ENCODE data around the gene IL6R.
A peak's percentile ranks its signal among the peaks of the same experiment; 100 is the strongest.
"Not testable (repeated sequence)": the region's sequence is repeated elsewhere in the genome, so short reads cannot be mapped to it uniquely, and the experiment has no call there.

The IL6R gene

DNA sequence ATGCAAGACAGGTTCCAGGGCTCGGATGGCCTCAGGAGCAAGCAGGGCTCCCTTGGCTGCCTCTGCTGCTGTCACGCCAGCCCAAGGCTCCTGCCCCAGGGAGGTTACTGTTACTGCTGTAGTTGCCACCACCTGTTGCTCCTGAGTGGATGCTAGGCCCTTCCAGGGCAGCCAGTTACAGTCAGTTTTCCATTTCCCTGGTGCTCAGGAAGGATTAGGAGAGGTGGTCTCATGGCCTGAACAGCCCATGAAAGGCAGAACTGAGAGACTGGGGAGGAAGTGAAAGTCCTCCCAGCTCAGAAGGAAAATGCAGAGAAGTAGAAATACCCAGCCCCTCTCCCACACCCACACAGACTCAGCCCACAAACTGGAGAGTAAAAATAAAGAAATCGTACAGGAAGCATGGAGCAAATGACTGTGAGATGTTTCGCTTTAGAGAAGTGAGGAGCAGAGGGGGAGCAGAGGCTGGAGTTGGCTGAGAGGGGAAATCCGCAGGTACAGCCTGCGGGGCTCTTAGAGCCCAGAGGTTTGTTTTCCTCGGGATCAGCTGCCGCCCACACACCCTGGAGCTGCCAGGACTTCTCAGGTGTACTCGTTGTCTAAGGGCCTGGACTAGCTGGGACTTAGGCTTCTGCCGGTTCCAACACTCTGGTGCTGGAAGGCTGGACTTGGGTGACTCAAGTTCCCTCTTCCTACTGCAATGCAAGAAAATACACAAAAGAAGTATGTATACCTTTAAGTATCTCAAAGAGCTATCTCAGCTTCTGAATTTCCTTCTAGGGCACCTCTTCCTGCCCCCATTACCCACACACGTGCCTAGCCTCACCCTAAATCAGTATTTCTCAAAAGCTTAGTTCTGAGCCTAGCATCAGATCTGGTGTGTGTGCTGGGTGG, 2.3 kb downstream of the IL6R start:
- DNase-seq = no peak

DNA sequence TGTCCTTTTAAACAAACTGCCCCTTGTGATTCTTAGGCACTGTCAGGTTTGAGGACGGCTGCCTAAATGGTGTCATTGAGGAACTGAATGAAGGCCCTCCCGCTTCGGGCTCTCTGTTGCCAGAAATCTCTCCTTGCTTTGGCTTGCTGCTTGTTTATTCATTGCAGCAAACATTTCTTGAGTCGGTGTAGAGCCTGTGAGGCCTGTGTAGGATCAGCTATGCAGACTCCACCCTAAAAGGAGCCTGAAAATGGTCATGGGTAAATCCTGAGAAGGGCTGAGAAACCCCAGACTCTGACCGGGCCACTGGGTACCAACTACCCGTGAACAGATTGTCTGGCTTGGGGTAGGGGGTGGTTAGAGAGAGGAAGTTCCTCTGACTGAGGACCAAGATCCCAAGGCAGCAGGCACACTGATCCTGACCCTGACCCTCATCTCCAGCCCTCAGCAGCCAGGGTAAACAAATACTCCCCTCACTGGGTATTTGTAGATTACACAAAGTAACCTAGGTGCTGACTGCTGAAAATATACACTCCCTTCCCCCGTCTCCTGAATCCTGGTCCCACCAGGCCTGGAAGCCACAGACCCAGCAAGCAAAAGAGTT, 3.1 kb downstream of the IL6R start:
- DNase-seq = no peak

DNA sequence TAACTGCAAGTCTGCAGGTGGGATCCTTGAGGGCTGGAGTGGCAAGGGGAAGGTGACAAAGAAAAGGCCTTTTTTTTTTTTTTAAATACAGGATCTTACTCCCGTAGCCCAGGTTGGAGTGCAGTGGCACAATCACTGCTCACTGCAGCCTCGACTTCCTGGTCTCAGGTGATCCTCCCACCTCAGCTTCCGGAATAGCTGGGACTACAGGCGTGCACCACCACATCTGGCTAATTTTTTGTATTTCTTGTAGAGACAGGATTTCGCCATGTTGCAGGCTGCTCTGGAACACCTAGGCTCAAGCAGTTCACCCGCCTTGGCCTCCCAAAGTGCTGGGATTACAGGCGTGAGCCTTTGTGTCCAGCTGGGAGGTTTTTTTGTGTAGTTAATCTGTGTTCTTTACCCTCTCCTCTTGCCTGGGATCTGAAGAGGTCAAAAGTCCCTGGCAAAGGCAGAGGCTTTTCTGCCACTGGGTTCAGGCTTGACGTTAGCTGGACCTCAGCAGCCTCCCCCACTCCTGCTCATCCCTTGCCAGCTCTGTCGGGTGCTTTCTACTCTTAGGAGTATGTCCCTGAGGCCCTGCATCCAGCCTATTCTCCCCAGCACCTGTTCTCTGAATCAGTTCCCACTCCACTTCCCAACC, 5.2 kb downstream of the IL6R start:
- no peak for DNase-seq

DNA sequence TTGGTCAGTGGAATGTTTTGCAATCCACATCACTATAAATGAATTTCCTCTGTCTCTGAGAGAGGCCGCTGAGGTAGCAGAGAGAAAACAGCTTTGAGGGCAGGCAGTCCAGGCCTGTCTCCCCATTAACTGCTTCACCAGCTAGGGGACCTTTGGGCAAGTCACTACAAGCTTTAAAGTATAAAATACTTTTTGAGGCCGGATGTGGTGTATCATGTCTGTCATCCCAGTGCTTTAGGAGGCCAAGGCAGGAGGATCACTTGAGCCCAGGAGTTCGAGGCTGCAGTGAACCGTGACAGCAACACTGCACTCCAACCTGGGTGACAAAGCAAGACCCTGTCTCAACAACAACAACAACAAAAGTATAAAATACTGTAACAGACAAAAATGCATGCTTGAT, 6.4 kb downstream of the IL6R start:
- DNase-seq = no peak

DNA sequence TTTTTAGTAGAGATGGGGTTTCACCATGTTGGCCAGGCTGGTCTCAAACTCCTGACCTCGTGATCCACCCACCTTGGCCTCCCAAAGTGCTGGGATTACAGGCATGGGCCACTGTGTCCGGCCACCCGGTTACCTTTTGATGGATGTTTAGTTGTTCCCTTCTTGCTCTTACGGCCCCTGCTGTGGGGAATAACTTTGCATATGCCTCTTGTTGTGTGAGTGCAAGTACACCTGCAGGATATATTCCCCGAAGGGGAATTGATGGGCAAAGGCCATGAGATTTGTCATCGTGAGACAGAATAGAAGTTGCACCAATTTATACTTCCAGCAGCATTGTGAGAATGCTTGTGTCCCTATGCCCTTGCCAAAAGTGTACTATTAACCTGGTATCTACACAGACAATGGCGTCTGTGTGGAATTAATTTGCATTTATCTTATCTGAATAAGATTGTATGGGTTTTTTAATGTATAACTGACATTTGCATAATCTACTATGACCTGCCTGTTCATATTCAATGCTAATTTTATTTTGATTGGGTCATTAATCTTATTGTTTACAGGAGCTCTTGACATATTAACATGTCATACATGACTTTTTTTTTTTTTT, 8.1 kb downstream of the IL6R start:
- no peak for DNase-seq

DNA sequence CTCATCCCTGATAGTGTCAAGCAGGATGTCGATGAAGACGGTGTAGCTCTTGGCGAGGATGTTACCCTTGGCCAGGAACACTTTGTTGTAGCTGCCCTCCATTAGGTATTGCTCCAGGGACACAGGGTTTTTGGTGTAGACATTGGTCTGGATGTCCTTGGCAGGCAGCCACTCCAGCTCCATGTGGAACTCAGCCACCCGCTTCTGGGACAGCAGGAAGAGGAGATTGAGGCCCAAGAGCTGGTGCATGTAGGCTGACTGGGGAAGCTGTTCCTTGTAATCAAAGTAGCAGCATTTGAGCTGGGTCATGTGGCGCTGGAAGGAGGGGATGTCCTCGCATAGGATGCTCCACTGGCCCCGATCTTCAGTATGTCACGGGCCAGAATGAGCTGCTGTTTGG, 9.5 kb downstream of the IL6R start:
- DNase-seq = no peak

DNA sequence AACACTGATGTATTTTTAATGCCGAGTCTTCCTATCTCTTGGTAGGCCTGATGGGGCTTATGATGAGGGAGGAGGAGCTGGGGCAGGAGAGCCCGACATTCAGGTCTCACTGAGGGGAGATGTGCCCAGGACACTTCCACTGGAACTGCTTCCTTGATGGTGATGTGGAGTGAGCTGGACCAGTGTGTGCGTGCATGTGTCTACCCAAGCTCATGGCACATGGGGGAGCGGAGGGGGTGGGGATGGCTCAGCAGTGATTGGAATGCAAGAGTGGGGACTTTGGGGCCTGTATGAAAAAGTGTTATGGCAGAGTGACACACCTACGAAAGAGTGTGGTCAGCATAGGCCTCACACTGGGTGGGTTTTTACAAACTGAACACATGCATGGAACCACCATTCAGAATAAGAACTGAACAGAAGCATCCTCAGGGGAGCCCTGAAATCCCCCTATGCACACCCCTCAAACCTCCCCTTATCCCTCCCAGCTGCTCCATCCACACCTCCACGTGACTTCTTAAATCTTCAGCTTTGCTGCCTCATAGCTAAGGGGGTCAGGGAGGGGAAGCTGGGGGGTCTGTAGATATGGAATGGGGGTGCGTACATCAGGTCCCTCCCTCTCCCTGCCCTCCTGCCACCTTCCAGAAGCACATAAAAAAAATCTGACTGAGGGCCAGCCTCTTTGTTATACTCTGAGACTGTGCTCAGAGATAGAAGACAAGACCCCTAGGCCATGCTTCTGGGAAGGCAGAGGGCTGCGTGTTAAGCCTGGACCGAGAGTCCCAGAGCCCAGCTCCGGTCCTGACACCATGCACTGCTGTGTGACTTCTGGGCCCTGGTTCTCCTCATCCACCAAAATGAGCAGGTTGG, 11.6 kb downstream of the IL6R start:
- no peak for DNase-seq

DNA sequence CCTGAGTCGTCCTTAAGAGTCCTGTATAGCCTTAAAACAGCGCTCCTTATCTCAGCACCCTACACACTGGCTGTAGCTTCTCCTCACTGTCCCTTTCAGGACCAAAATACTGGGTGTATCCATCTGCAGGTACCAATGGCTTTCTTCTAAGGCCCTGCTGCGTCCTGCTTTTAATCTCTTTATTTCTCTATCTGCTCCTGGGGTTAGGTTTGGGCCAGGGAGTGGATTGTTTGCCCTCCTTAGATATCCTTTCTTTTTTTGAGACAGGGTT, 12.1 kb downstream of the IL6R start:
- no peak for DNase-seq

DNA sequence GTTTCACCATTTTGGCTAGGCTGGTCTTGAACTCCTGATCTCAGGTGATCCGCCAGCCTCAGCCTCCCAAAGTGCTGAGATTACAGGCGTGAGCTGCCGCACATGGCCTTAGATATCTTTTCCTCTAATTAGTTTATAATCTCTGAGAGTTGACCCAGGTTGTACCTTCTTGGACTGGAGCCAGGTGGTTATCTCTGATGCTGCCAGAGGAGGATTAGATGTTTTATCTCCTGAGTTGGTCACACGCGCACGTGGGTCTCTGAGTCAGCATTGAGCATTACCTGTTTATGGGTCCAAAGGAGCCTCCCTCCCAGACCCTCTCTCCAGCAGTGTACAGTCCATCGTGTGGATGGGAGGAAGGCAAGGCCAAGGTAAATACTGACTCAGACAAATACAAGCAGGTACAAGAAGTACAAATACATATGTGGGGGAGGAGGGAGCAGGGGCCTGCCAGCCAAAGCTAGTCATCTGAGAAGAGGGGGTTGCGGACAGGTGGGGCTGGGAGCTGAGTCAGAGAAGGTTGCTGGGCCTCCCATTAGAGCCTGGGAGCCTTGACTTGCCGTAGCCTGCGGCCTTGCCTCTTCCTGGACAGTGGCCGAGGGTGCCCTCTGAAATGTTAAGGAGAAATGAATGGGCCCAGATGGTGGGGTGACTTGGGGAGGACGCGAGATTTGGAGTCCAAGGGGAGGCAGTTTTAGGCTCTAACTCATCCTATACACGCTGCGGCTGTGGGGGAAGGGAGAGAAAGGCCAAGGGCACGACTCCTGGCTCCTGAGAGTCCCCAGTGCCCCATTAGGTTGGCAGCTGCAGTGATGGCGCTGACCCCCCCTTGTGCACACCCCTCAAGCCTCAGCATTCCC, 13.1 kb downstream of the IL6R start:
- peak; percentile 58 for DNase-seq

DNA sequence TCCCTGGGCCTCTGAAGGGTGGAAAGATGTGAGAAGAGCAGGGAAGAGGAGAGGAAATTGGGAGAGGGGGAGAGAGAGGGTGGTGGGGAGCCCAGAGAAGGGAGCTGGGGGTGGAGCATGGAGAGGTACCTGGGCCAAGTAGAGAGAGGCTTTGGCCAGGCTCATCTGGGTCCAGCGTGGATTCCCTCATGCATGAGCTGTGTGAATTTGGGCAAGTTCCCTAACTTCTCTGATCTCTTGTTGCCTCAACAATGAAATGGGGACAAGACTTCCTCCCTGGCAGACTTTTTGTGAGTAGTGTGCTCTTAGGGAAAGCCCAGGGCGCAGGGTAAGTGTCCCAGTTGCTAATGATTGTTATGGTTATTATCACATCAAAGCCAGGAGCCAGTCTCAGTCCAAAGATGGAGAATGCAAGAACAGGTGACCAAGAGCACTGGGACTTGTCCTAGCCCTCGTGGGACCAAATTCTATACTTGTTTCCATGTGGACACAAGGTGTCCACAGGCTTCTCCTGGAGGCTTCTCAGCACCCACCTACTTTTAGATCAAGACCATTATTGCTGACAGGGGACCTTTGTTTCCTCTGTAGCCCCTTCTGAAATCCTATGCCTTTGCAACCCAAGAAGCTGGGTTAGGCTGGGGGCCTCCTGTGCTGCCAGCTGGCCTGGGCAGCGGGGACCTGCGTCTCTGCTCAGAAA, 13.9 kb downstream of the IL6R start:
- no peak for DNase-seq

DNA sequence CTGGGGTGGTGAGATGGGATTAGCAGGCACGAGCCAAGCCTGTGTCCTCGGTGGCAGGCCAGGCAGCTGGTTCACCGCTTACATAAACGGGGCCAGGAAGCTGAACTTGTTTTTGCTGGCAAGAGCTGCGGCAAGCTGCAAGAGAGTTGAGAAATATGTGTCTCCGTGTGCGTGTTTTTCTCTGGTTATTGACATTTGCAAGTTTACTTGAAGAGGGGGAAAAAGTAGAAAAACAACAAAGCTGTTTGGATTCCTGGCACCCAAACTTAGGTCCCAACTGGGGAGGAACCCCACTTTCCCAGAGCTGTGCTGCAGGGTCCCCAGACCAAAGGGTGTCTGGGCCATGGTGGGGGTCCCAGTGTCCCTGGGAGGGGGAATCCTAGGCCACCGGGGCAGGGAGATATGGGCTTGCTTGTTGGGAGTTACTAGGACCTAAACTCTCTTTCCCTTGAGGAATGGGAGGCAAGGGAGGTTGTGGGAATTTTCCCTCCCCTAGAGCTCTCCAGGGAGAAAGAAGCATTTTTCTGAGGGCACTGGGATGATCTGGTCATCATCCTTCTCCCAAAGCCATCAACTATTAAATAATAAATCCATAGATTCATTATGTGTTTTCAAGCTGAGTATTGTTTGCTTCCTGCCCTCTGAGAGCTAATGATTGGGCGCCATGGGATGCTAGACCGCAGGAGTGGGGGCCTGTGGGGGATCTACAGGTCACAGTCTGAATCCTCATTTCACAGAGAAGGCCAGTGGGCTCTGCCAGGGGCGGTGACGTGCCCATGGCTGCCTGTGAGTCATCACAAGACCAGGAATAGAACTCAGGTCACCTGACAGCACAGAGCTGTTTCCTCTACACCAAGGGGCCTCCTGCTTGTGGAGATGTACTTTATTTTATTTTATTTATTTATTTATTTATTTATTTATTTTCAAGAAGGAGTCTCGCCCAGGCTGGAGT, 14.8 kb downstream of the IL6R start:
- DNase-seq = no peak

DNA sequence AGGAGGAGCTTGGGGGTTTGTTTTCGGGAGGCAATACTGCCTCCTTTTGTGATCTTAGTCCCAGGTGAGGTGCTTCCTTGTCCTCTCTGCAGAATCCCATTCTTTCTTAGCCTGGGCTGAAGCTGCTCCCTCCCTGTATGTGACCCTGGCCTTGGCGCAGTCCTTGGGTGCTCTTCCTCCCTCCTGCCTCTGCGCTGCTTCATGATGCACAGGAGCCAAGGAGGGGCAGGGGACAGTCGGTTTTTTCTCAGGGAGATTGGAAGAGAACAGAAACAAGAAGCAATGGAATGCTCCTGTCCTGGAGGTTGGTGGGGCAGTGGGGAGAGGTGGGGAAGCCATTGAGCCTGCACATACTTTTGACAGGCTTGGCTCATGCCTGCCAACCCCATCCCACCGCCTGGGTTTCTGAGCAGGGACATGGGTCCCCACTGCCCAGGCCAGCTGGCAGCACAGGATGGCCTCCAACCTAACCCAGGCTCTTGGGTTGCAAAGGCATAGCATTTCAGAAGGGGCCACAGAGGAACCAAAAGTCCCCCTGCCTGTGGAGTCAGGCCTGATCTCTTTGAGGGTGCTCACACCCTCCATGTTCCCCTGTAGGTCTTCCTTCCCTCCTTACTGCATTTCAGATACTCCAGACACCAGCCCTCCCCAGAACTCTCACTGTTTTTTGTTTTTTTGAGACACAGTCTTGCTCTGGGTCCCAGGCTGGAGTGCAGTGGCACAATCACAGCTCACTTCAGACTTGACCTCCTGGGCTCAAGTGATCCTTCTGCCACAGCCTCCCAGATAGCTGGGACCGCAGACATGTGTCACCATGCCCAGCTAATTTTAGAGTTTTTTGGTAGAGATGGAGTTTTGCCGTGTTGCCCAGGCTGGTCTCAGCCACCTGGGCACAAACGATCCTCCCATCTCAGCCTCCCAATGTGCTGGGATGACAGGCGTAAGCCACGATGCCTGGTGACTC, 16.1 kb downstream of the IL6R start:
- DNase-seq = no peak

DNA sequence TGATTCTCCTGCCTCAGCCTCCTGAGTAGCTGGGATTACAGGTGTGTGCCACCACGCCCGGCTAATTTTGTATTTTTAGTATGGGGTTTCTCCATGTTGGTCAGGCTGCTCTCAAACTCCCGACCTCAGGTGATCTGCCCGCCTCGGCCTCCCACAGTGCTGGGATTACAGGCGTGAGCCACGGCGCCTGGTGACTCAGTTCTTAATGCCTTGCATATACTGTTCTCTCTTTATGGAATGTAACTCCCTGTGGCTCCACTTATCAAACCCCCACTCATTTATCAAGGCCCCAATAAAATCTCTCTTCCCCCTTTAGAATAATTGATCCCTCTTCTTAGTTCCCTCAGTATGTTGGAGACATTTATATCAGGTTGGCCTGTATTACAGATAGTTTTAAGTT, 16.9 kb downstream of the IL6R start:
- not testable (repeated sequence) for DNase-seq

DNA sequence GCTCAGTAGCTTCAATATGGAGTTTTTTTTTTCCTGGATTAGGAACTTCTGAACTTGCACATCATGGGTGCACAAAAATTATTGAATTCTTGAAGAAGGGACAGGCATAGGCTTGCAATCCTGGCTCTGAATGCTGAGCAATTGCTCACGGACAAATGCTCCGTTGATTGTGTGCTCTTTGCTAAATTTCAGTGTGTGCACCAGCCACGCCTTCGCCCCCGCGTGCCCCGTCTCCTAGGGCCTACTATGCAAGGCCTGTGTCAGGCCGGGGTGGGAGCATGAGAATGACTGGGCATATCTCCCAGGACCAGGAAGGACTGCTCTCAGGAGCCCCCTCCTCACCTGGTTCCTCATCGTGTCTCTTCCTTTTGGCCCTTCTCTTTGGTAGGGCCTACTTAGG, 17.4 kb downstream of the IL6R start:
- DNase-seq = no peak

DNA sequence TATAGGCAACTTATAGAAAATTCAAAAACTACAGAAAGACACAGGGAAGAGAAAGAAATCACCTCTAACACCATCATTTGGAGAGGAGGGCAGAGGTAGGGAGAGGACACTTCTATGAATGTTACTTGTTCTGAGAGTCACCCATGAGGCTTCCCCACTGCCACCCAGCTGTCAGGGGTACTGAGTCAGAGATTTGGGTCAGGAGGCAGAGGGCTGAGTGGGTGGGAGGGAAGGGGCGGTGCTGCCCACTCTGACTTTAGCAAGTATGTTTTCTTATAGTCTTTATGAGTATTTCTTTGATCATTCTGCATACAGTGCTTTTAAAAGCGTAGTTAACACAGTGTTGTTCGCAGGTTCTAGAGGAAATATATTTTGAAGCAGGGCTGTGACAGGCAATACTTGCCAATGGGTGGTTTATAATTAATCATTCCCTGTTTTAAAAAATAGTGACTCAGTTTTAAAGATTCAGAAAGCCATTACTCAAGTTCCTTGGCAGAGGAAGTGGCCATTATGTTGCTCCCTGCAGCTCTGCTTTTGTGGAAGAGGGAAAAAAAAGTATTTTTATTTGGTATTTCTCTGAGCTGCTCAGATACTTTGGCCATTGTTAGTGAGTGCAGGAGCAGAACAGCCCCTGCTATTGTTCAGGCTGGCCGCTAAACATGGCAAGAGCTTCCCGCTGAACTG, 18.3 kb downstream of the IL6R start:
- DNase-seq = no peak

DNA sequence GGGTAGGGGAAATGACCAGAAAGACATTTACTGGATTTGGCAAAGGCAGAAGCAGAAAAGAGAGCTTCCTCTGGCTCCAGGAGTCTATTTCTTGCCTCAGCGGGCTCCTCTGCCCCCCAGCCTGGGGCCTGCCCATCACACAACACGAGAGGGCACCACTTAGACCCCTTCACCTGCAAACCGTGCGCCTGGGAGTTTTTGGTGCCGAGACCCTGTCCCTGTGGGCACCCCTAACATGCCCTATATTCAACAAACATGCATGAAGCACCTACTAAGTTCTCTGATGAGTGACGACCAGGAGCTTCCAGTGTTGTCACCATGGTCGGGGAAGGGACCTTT, 18.8 kb downstream of the IL6R start:
- no peak for DNase-seq

DNA sequence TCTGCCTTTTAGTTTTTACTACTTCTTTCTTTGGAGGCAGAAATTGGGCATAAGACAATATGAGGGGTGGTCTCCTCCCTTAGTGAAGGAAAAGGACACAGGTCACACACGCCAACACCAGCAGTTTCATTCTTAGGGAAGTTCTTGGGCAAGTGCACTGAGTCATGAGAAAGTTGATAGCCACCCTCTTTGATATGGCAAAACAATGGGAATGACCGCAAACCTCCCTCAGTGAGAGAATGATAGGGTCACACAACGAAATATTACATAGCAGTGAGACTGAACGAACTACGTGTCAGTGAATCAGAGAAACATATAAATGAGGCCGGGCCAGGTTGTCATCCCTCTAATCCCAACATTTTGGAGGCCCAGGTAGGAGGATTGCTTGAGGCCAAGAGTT, 20.0 kb downstream of the IL6R start:
- DNase-seq = no peak
